A549 (cell line): ENCODE results near the gene DNAJC22. TPM values are rescaled to one million over a fixed set of nuclear protein-coding genes. Genes with fewer than 3 reads are reported as not detected.

Experiments
- ATAC-seq, 2 experiments: fragments of 200-7000 bp in 1 of 2; fragments of >200 bp in 1 of 2; cut with Nextera tagmentation in 1 of 2; cut with Tn5 transposase in 1 of 2; 3 replicates each; pipeline versions ENCODE4 v1.8.0 to v1.9.1; 2018 to 2020; ENCODE audit warnings: mild to moderate bottlenecking in 1 of 2, moderate library complexity in 1 of 2
- CTCF ChIA-PET: fragments of 300-600 bp; sonication (Branson Sonifier 250); formaldehyde crosslinking; extraction: SDS; loops from one replicate; lab custom pipeline; 2021; ENCODE audit warnings: antibody characterized with exemption, inconsistent platforms; lab: Yijun Ruan, JAX
- POLR2A ChIA-PET: fragments of 350-600 bp; formaldehyde crosslinking; extraction: SDS; loops from one replicate; lab custom pipeline; 2021; ENCODE audit warnings: antibody characterized with exemption, inconsistent platforms; lab: Yijun Ruan, JAX
- DNase-seq, 2 experiments: peaks; one replicate each; pipeline versions ENCODE4 v3.0.0 to v3.0.0-alpha.2; 2011 to 2016; ENCODE audit warnings: low read depth in 1 of 2, low spot score in 1 of 2
- FAIRE-seq: peaks from 2 replicates; lab custom pipeline; 2011; peaks lifted over from hg19 to GRCh38; lab: Jason Lieb, UNC
- H3K27ac ChIP-seq, 2 experiments: fragments of >200 bp; sonication (Bioruptor Twin); formaldehyde crosslinking; 3 replicates each; pipeline ENCODE4 v1.5.1; 2016 to 2017
- H3K4me1 ChIP-seq: fragments of >200 bp; sonication (Bioruptor Twin); formaldehyde crosslinking; 3 replicates; pipeline ENCODE4 v1.6.1; 2016
- H3K4me2 ChIP-seq: fragments of >200 bp; sonication (Bioruptor Twin); formaldehyde crosslinking; 3 replicates; pipeline ENCODE4 v1.6.1; 2016
- H3K4me3 ChIP-seq: fragments of >200 bp; sonication (Bioruptor Twin); formaldehyde crosslinking; 3 replicates; pipeline ENCODE4 v1.5.1; 2016
- H3K9me3 ChIP-seq: fragments of >200 bp; sonication (Bioruptor Twin); formaldehyde crosslinking; 3 replicates; pipeline ENCODE4 v1.6.1; 2016
- BCL3 ChIP-seq: fragments of >200 bp; sonication (Bioruptor Twin); formaldehyde crosslinking; IDR thresholded peaks from 3 replicates; pipeline ENCODE4 v1.6.1; 2016
- CBX8 ChIP-seq: fragments of 200-600 bp; sonication (generic); IDR thresholded peaks from 2 replicates; pipeline ENCODE4 v1.6.1; 2016
- CHD4 ChIP-seq: fragments of 200-600 bp; sonication (generic); IDR thresholded peaks from 2 replicates; pipeline ENCODE4 v1.6.1; 2016; ENCODE audit warnings: antibody characterized with exemption, mild to moderate bottlenecking, borderline replicate concordance
- ELK1 ChIP-seq: fragments of 150-350 bp; IDR thresholded peaks from 2 replicates; pipeline ENCODE4 v1.6.1; 2014; ENCODE audit warnings: low read depth, mild to moderate bottlenecking, low read length
- ESRRA ChIP-seq: fragments of 150-350 bp; IDR thresholded peaks from 2 replicates; pipeline ENCODE4 v1.6.1; 2014; ENCODE audit warnings: mild to moderate bottlenecking, low read length, borderline replicate concordance
- GATA3 ChIP-seq: IDR thresholded peaks from 2 replicates; pipeline ENCODE4 v1.6.1; 2012; ENCODE audit warnings: borderline replicate concordance
- HDAC2 ChIP-seq: fragments of 200-600 bp; sonication (generic); IDR thresholded peaks from 2 replicates; pipeline ENCODE4 v1.6.1; 2016
- HMGXB4 ChIP-seq: fragments of 250-450 bp; sonication (Bioruptor Pico); IDR thresholded peaks from 2 replicates; pipeline ENCODE4 v1.5.0; 2021; ENCODE audit warnings: mild to moderate bottlenecking, moderate library complexity, borderline replicate concordance
- MAFK ChIP-seq: fragments of 450-650 bp; IDR thresholded peaks from 2 replicates; pipeline ENCODE4 v1.6.1; 2014; ENCODE audit not compliant: partially characterized antibody
- NPAS2 ChIP-seq: fragments of 250-450 bp; sonication (Bioruptor Pico); IDR thresholded peaks from 2 replicates; pipeline ENCODE4 v1.8.0; 2022; ENCODE audit warnings: mild to moderate bottlenecking, moderate library complexity, borderline replicate concordance
- RCOR1 ChIP-seq: fragments of 150-350 bp; IDR thresholded peaks from 2 replicates; pipeline ENCODE4 v1.6.1; 2014; ENCODE audit warnings: antibody characterized with exemption, low read length, low read depth
- TP53 ChIP-seq: fragments of 250-450 bp; sonication (Bioruptor Pico); IDR thresholded peaks from 2 replicates; pipeline ENCODE4 v1.5.0; 2021; ENCODE audit warnings: mild to moderate bottlenecking, moderate library complexity
- USF2 ChIP-seq: fragments of 450-650 bp; IDR thresholded peaks from 2 replicates; pipeline ENCODE4 v1.6.1; 2014; ENCODE audit warnings: antibody characterized with exemption
- WGBS: methylation state at CpG from one replicate; pipeline ENCODE4 v1.1.6; 2017; ENCODE audit errors: missing lambda C conversion rate; 5-methylcytosine and 5-hydroxymethylcytosine counted together
- polyA plus RNA-seq, 4 experiments: library from polyadenylated mRNA; depleted of rRNA in 3 of 4; stranded (reverse); fragments of >200 nt; fragmentation: RNase III in 1 of 4; extraction: RNeasy Plus Mini Kit Qiagen cat#74134 plus additional on column Dnase treatment in 1 of 4; gene quantifications; 2 replicates in 3 of 4; 3 replicates in 1 of 4; pipeline ENCODE4 v1.2.3, GENCODE V29; 2011 to 2017
- TF ChIP-seq, protein P1 (sequence below): fragments of >200 bp; sonication (Bioruptor Twin); formaldehyde crosslinking; IDR thresholded peaks from 2 replicates; pipeline ENCODE4 v1.6.1; 2016
- TF ChIP-seq, protein P2 (sequence below): fragments of 200-600 bp; sonication (generic); IDR thresholded peaks from 2 replicates; pipeline ENCODE4 v1.6.1; 2016; ENCODE audit warnings: antibody characterized with exemption, mild to moderate bottlenecking, moderate library complexity

Gene DNAJC22
- polyA plus RNA-seq, 2 of the 4 experiments (the other 2 are of a cell fraction) = 22.6 to 35.5 TPM

- POLR2A ChIA-PET = interaction anchor here (1.2 to 2.8 kb wide), 3 partner anchors 19 to 75 kb away, joined by 4 to 17 read pairs (median 6); partner anchors contain the start of genes SPATS2 and TROAP
- Histone ChIP-seq H3K4me2 (peak overlapping the region; percentile 99), H3K4me1 (peaks cover 37% of the 10 kb centered on the region), H3K4me3 (peak overlapping the region; percentile 48; the same call in 2 of the 3 replicates), H3K27ac (peak overlapping the region; percentile 72 to 86; a peak in 3 of 6 replicates), H3K9me3 (no peaks in the 10 kb centered on the region)
- no peak for ATAC-seq
- WGBS = 90% methylated on average over 21 of the region's 21 CpGs
- no peak for FAIRE-seq
- TF ChIP-seq ELK1 (no peak), RCOR1 (no peak), CBX8 (no peak), HMGXB4 (no peak), ESRRA (no peak), GATA3 (no peak), NPAS2 (CRISPR knock-in tag) (no peak), TP53 (no peak), USF2 (no peak), HDAC2 (no peak), MAFK (no peak), CHD4 (no peak), BCL3 (no peak)
- TF ChIP-seq, protein P1, sequence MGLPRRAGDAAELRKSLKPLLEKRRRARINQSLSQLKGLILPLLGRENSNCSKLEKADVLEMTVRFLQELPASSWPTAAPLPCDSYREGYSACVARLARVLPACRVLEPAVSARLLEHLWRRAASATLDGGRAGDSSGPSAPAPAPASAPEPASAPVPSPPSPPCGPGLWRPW = no peak
- TF ChIP-seq, protein P2, sequence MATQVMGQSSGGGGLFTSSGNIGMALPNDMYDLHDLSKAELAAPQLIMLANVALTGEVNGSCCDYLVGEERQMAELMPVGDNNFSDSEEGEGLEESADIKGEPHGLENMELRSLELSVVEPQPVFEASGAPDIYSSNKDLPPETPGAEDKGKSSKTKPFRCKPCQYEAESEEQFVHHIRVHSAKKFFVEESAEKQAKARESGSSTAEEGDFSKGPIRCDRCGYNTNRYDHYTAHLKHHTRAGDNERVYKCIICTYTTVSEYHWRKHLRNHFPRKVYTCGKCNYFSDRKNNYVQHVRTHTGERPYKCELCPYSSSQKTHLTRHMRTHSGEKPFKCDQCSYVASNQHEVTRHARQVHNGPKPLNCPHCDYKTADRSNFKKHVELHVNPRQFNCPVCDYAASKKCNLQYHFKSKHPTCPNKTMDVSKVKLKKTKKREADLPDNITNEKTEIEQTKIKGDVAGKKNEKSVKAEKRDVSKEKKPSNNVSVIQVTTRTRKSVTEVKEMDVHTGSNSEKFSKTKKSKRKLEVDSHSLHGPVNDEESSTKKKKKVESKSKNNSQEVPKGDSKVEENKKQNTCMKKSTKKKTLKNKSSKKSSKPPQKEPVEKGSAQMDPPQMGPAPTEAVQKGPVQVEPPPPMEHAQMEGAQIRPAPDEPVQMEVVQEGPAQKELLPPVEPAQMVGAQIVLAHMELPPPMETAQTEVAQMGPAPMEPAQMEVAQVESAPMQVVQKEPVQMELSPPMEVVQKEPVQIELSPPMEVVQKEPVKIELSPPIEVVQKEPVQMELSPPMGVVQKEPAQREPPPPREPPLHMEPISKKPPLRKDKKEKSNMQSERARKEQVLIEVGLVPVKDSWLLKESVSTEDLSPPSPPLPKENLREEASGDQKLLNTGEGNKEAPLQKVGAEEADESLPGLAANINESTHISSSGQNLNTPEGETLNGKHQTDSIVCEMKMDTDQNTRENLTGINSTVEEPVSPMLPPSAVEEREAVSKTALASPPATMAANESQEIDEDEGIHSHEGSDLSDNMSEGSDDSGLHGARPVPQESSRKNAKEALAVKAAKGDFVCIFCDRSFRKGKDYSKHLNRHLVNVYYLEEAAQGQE = no peak
- CTCF ChIA-PET = interaction anchor here (0.5 to 4.0 kb wide), 53 partner anchors 10 to 314 kb away, joined by 3 to 164 read pairs (median 6); partner anchors contain the start of genes PRPH, SPATS2 and TROAP
- DNase-seq = no peak
Measured at GRCh38 chr12:49341777-49342065, 5.0 kb upstream of the DNAJC22 start.
